GM12874 (cell line): Measurements from ENCODE around the gene LYVE1.

Experiments
- CTCF ChIP-seq: IDR thresholded peaks from 2 replicates; pipeline ENCODE4 v1.5.1; 2011; ENCODE audit warnings: low read depth, mild to moderate bottlenecking, control low read depth, low read length, moderate library complexity; ENCODE audit not compliant: insufficient read depth

Gene LYVE1

GRCh38 chr11:10533323-10533722 lies 35.1 kb downstream of the LYVE1 start:
- no peak for TF ChIP-seq CTCF

- TF ChIP-seq CTCF: no peak
Measured at GRCh38 chr11:10532526-10532925, 35.9 kb downstream of the LYVE1 start.

- TF ChIP-seq CTCF: no peak
Measured at GRCh38 chr11:10529279-10529678, 39.2 kb downstream of the LYVE1 start.

- no peak for TF ChIP-seq CTCF
Measured at GRCh38 chr11:10528121-10528520, 40.3 kb downstream of the LYVE1 start.

GRCh38 chr11:10526974-10527918 lies 41.2 kb downstream of the LYVE1 start:
- TF ChIP-seq CTCF: no peak

GRCh38 chr11:10524471-10524870 lies 44.0 kb downstream of the LYVE1 start:
- no peak for TF ChIP-seq CTCF

GRCh38 chr11:10522921-10523320 lies 45.5 kb downstream of the LYVE1 start:
- no peak for TF ChIP-seq CTCF
